MCF 10A (cell line): ENCODE results near the gene EPB42. TPM values are rescaled to one million over a fixed set of nuclear protein-coding genes. Genes with fewer than 3 reads are reported as not detected.
"Not testable (repeated sequence)": the region's sequence is repeated elsewhere in the genome, so short reads cannot be mapped to it uniquely, and the experiment has no call there.

Experiments
- BruUV-seq: library from RNA; stranded (reverse); fragments of 400-500 nt; replicated peaks from 2 replicates; lab custom pipeline; 2021; lab: Mats Ljungman, UMichigan
- CTCF ChIA-PET: fragments of 300-600 bp; sonication (Branson Sonifier 250); formaldehyde crosslinking; extraction: SDS; loops from one replicate; lab custom pipeline; 2021; ENCODE audit warnings: antibody characterized with exemption, inconsistent platforms; lab: Yijun Ruan, JAX
- POLR2A ChIA-PET: fragments of 300-600, 350-650 bp; sonication (Branson Sonifier 250); formaldehyde crosslinking; extraction: SDS; loops from one replicate; lab custom pipeline; 2020; ENCODE audit warnings: antibody characterized with exemption, inconsistent platforms; lab: Yijun Ruan, JAX
- DNase-seq: peaks from one replicate; pipeline ENCODE4 v3.0.0-alpha.2; 2018; ENCODE audit not compliant: unreplicated experiment
- H3K27ac Mint-ChIP-seq: one replicate; pipeline ENCODE4 v1.8.0; 2022; ENCODE audit warnings: mild to moderate bottlenecking, low read depth, mixed read lengths; ENCODE audit not compliant: unreplicated experiment
- H3K27me3 Mint-ChIP-seq: one replicate; pipeline ENCODE4 v1.8.0; 2022; ENCODE audit warnings: mixed read lengths; ENCODE audit not compliant: insufficient read depth, unreplicated experiment
- H3K36me3 Mint-ChIP-seq: one replicate; pipeline ENCODE4 v1.8.0; 2022; ENCODE audit warnings: mild to moderate bottlenecking, moderate library complexity, mixed read lengths; ENCODE audit not compliant: insufficient read depth, unreplicated experiment
- H3K4me1 Mint-ChIP-seq: one replicate; pipeline ENCODE4 v1.8.0; 2022; ENCODE audit warnings: mixed read lengths; ENCODE audit not compliant: insufficient read depth, unreplicated experiment
- H3K4me3 Mint-ChIP-seq: one replicate; pipeline ENCODE4 v1.8.0; 2022; ENCODE audit warnings: mild to moderate bottlenecking, moderate library complexity, mixed read lengths; ENCODE audit not compliant: unreplicated experiment
- H3K9me3 Mint-ChIP-seq: one replicate; pipeline ENCODE4 v1.8.0; 2022; ENCODE audit warnings: mixed read lengths; ENCODE audit not compliant: unreplicated experiment
- intact Hi-C: fragments of 100-400 bp; cut with micrococcal nuclease; formaldehyde crosslinking; loops from 2 replicates; pipeline ENCODE4 v1.14.1; 2022
- total RNA-seq: library from RNA; stranded (reverse); gene quantifications from 2 replicates; pipeline ENCODE4 v1.2.3, GENCODE V29; 2022
- TF ChIP-seq, protein P1 (sequence below): fragments of 200-600 bp; IDR thresholded peaks from one replicate; pipeline ENCODE4 v1.8.0; 2022; ENCODE audit warnings: antibody characterized with exemption, mild to moderate bottlenecking; ENCODE audit not compliant: unreplicated experiment

The EPB42 gene
- total RNA-seq, 1 experiment from 2014 or later: not detected

DNA sequence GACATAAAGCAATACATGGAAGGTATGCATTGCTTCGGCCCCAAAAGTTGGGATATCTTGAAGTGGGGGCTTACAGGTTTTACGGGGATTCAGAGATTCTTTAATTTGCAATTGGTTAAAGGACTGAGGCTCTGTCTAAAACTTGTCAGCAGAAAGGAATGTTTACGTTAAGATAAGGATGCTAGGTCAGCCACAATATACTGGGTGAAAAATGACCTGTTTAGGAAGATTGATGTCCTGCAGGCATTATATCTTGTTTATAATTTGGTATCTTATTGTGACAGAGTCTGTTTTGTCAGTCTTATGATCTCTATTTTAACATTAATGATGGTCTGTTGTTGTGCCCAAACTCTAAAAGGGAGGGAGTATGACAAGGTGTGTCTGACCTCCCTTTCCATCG, 50.9 kb downstream of the EPB42 start:
- Mint-ChIP-seq H3K27me3 (no peaks in the 10 kb centered on the region), H3K4me3 (no peak overlapping the region), H3K9me3 (no peaks in the 10 kb centered on the region), H3K36me3 (peaks cover 25% of the 10 kb centered on the region), H3K4me1 (peaks cover 21% of the 10 kb centered on the region), H3K27ac (peak overlapping the region; percentile 85)
- DNase-seq: no peak
- no TSS peak for BruUV-seq
- TF ChIP-seq, protein P1, sequence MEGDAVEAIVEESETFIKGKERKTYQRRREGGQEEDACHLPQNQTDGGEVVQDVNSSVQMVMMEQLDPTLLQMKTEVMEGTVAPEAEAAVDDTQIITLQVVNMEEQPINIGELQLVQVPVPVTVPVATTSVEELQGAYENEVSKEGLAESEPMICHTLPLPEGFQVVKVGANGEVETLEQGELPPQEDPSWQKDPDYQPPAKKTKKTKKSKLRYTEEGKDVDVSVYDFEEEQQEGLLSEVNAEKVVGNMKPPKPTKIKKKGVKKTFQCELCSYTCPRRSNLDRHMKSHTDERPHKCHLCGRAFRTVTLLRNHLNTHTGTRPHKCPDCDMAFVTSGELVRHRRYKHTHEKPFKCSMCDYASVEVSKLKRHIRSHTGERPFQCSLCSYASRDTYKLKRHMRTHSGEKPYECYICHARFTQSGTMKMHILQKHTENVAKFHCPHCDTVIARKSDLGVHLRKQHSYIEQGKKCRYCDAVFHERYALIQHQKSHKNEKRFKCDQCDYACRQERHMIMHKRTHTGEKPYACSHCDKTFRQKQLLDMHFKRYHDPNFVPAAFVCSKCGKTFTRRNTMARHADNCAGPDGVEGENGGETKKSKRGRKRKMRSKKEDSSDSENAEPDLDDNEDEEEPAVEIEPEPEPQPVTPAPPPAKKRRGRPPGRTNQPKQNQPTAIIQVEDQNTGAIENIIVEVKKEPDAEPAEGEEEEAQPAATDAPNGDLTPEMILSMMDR: no peak
- intact Hi-C loops: no loop called here
- ChIA-PET CTCF (interaction anchor here (0.5 to 1.2 kb wide), 6 partner anchors 16 to 115 kb away, joined by 3 to 5 read pairs (median 3); no protein-coding TSS in a partner anchor), POLR2A (interaction anchor here (0.7 to 2.6 kb wide), 5 partner anchors 9 to 65 kb away, joined by 3 to 29 read pairs (median 9); partner anchors contain the start of genes CCNDBP1 and UBR1)

DNA sequence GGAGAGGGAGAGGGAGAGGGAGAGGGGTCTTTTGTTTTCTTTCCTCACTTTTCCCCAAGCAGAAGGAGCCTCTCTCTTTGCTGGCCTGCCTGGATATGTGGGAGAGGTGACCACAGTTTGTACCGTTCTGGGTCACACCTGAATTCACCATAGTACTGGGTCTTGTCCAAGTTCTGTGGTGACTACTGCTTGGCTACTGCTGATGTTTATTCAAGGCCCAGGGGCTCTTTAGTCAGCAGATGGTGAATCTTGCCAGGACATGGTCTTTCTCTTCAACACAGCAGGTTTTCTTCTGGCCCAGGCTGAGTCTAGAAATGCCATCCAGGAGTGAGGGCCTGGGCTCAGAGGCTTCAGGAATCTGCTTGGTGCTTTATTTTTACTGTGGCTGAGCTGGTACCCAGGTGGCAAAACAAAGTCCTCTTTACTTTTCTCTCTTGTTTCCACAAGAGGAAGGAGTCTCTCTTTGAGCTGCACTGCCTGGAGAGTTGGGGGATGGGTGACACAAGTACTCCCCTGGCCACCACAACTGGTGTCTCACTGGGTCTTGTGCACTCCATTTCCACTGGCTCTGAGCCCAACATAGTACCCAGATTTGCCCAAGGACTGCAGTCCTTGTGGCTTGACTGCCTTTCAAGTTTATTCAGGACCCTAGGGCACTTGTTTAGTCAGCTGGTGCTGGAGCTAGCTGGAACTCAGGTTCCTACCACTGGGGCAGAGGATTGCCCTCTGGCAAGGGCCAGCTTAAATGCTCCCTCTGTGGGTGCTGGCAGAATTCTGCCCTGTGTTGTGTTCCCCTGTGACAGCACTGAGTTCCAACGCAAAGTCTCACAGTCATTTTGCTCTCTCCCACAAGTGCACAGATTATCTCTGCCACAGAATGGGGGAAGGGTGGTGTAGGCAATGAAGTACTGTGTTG, 52.4 kb downstream of the EPB42 start:
- no peaks in the 10 kb centered on the region for H3K9me3 Mint-ChIP-seq
- POLR2A ChIA-PET: interaction anchor here (0.6 to 2.6 kb wide), 10 partner anchors 11 to 624 kb away, joined by 3 to 29 read pairs (median 6); partner anchors contain the start of genes CCNDBP1, TMEM62, TUBGCP4 and UBR1

DNA sequence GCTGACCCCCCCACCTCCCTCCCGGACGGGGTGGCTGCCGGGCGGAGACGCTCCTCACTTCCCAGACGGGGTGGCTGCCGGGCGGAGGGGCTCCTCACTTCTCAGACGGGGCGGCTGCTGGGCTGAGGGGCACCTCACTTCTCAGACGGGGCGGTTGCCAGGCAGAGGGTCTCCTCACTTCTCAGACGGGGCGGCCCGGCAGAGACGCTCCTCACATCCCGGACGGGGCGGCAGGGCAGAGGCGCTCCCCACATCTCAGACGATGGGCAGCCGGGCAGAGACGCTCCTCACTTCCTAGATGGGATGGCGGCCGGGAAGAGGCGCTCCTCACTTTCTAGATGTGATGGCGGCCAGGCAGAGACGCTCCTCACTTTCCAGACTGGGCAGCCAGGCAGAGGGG, 53.6 kb downstream of the EPB42 start:
- POLR2A ChIA-PET, H3K27me3 Mint-ChIP-seq, H3K4me3 Mint-ChIP-seq, BruUV-seq, CTCF ChIA-PET, DNase-seq, intact Hi-C loops, H3K27ac Mint-ChIP-seq, H3K9me3 Mint-ChIP-seq: not testable (repeated sequence)
- peaks cover 21% of the 10 kb centered on the region for H3K4me1 Mint-ChIP-seq
- peaks cover 18% of the 10 kb centered on the region for H3K36me3 Mint-ChIP-seq

More for the DNA sequence above, 52.4 kb downstream of the EPB42 start:
- no TSS peak for BruUV-seq
- H3K4me3 Mint-ChIP-seq: peak overlapping the region; percentile 49
- peaks cover 15% of the 10 kb centered on the region for H3K36me3 Mint-ChIP-seq
- no peaks in the 10 kb centered on the region for H3K27me3 Mint-ChIP-seq
- peak; percentile 96 for DNase-seq
- peaks cover 21% of the 10 kb centered on the region for H3K4me1 Mint-ChIP-seq
- TF ChIP-seq, protein P1: no peak
- peak overlapping the region; percentile 85 for H3K27ac Mint-ChIP-seq
- CTCF ChIA-PET: interaction anchor here (1.0 to 1.2 kb wide), 2 partner anchors 18 to 89 kb away, joined by 3 read pairs; no protein-coding TSS in a partner anchor
- intact Hi-C loops: no loop called here

DNA sequence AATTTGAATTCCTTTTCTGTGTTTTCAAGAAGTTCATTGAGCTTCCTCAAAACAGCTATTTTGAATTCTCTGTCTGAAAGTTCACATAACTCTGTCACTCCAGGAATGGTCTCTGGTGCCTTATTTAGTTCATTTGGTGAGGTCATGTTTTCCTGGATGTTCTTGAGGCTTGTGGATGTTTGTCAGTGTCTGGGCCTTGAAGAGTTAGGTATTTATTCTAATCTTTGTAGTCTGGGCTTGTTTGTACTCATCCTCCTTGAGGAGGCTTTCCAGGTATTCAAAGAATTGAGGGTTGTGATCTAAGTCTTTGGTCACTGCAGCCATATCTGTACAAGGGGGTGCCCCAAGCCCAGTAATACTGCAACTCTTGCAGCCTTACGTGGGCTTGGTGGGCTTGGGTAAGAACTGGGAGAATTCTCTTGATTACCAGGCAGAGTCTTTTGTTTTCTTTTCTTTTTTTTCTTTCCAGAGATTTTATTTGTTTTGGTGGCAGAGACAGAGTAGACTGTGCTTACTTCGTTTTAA, 55.0 kb downstream of the EPB42 start:
- Mint-ChIP-seq H3K9me3 (no peaks in the 10 kb centered on the region), H3K4me3 (no peak overlapping the region), H3K27me3 (no peaks in the 10 kb centered on the region), H3K36me3 (peaks cover 11% of the 10 kb centered on the region), H3K27ac (no peak overlapping the region), H3K4me1 (peaks cover 21% of the 10 kb centered on the region)
- DNase-seq: no peak
- POLR2A ChIA-PET: no interaction called here
- CTCF ChIA-PET: no interaction called here
- TF ChIP-seq, protein P1: no peak
- BruUV-seq: no TSS peak
- intact Hi-C loops: no loop called here
